ENCODE measurements around the gene FRMD4A.
"Not testable (repeated sequence)": the region's sequence is repeated elsewhere in the genome, so short reads cannot be mapped to it uniquely, and the experiment has no call there.

The FRMD4A gene

GRCh38 chr10:14250496-14251076 is 80.1 kb downstream of the FRMD4A start:
- no peak overlapping the region for H3K4me3 ChIP-seq (ENCODE audit: low read length)
- no peak for DNase-seq (ENCODE audit: low read depth, low spot score)

- no peak for DNase-seq (ENCODE audit: low read depth, low spot score)
- no peak overlapping the region for H3K4me3 ChIP-seq (ENCODE audit: low read length)
Measured at GRCh38 chr10:14247377-14248116, 83.2 kb downstream of the FRMD4A start.

GRCh38 chr10:14244801-14245211 is 85.9 kb downstream of the FRMD4A start:
- DNase-seq (ENCODE audit: low read depth, low spot score) = no peak
- H3K4me3 ChIP-seq (ENCODE audit: low read length) = no peak overlapping the region

- no peak overlapping the region for H3K4me3 ChIP-seq (ENCODE audit: low read length)
- DNase-seq (ENCODE audit: low read depth, low spot score) = no peak
Measured at GRCh38 chr10:14244147-14244546, 86.6 kb downstream of the FRMD4A start.

DNA sequence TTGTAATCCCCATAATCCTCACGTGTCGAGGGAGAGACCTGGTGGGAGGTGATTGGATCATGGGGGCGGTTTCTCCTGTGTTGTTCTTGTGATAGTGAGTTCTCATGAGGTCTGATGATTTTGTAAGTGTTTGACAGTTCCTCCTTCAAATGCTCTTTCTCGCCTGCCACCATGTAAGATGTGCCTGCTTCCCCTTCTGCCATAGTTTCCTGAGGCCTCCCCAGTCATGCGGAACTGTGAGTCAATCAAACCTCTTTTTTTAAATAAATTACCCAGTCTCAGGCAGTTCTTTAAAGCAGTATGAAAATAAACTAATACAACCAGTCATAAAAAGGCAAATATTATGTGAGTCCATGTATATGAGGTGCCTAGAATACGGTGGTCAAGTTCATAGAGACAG is 87.5 kb downstream of the FRMD4A start:
- H3K4me3 ChIP-seq (ENCODE audit: low read length) = no peak overlapping the region
- no peak for DNase-seq (ENCODE audit: low read depth, low spot score)

- no peak overlapping the region for H3K4me3 ChIP-seq (ENCODE audit: low read length)
- DNase-seq (ENCODE audit: low read depth, low spot score) = no peak
Measured at GRCh38 chr10:14241196-14241595, 89.5 kb downstream of the FRMD4A start.

DNA sequence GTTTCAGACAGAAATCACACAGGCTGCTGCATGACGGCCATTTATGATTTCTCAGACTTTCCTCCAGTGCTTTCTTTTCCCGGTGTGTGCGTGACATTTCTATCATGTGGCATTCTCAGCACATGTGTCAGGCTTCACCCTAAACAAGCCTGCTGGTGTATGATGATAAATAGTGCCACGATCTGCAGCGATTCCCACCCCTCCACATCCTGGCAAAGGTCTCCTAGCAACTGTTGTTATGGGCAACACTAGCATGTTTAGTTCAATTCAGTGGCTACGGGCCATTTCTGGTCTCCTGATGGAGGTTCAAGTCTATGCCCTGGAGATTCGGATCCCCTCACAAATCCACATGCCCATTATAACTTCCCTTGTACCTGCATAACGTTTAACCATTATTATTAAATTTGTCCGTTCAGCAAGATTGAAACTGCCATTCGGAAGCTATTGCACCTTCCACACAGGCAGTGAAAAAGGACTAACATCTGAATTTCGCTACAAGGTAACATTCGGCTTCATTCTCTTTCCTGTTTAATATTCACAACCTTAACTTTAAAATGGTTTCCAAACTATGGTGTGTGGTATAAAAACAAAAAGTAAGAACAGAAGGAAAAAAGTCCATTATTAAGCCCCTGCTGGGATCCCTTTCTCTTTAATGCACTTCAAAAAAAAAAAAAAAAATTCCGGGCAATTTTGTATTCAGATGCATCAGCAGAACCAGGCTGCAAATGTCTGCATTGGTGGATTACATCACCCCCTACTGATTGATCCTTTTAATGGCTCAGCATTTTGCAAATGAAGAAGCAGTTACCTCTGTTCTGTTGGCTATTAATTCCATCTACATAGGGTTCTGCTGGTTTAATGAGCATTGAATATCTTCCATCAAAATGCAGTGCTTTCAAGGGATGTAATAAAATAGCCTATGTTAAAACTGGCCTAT is 90.2 kb downstream of the FRMD4A start:
- DNase-seq (ENCODE audit: low read depth, low spot score) = peak; percentile 11
- H3K4me3 ChIP-seq (ENCODE audit: low read length) = no peak overlapping the region

GRCh38 chr10:14238659-14239058 is 92.1 kb downstream of the FRMD4A start:
- H3K4me3 ChIP-seq (ENCODE audit: low read length); DNase-seq (ENCODE audit: low read depth, low spot score): not testable (repeated sequence)

DNA sequence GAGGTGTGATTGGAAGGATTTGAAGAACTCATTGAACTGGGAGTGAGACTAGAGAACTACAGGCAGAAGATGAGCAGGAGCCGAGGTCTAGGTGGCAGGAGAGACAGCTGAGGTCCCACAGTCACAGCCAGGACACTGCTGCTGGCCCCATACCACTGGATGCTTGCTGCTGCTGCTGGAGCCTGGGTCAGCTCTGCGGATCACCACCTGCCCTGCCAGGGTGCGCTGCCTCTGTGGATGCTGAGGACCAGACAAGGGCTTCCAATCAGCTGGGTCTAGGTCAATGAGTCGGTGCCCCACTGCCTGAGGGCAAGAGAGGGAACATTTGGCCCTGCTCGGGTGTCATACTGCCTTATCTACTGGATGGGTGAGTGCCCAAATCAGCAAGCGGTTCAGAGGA is 94.4 kb downstream of the FRMD4A start:
- H3K4me3 ChIP-seq (ENCODE audit: low read length) = no peak overlapping the region
- DNase-seq (ENCODE audit: low read depth, low spot score) = no peak

GRCh38 chr10:14235566-14236195 is 95.0 kb downstream of the FRMD4A start:
- DNase-seq (ENCODE audit: low read depth, low spot score) = no peak
- H3K4me3 ChIP-seq (ENCODE audit: low read length) = no peak overlapping the region

GRCh38 chr10:14233566-14233965 is 97.2 kb downstream of the FRMD4A start:
- no peak for DNase-seq (ENCODE audit: low read depth, low spot score)
- no peak overlapping the region for H3K4me3 ChIP-seq (ENCODE audit: low read length)

- H3K4me3 ChIP-seq (ENCODE audit: low read length); DNase-seq (ENCODE audit: low read depth, low spot score): not testable (repeated sequence)
Measured at GRCh38 chr10:14228798-14229197, 101.9 kb downstream of the FRMD4A start.

- H3K4me3 ChIP-seq (ENCODE audit: low read length) = no peak overlapping the region
- no peak for DNase-seq (ENCODE audit: low read depth, low spot score)
Measured at GRCh38 chr10:14225379-14225778, 105.3 kb downstream of the FRMD4A start.

DNA sequence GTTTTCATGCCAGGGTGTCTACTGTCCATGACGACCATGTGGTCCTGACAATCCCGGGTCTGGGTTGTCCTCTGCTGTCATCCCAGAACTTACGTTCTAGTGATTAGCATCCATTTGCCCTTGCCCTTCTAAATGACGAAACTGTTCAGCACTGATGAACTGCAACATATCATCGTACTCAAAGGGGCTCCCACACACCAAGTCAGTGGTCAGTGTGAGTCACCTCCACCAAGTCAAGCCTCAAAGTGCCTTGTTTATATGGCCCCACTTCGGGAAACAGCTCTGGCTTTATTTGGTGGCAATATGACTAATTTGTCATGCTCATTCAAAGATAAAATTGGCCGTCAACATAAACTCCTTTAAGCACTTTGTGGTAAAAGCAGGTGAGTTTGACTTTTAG is 110.7 kb downstream of the FRMD4A start:
- DNase-seq (ENCODE audit: low read depth, low spot score) = no peak
- H3K4me3 ChIP-seq (ENCODE audit: low read length) = no peak overlapping the region

- no peak for DNase-seq (ENCODE audit: low read depth, low spot score)
Measured at GRCh38 chr10:14219411-14219810, 111.3 kb downstream of the FRMD4A start.

DNA sequence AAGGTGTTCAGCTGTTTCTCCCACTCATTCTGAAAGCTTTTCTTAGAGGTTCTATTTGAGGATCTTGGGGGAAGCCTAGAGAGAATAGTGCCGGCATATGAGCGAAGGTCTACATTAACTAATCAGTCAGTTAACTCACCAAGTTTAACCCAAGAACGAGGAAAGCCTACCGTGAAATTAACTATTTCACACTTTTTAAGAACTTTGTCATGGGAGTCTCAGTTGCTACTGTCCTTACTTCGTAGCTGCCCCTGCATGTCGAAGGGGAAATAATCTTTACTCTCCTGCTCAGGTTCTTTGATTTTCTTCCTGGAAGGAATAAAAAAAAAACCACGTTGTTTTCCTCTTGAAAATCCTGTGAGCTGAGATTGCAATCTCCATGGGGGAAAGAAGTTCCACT is 115.1 kb downstream of the FRMD4A start:
- H3K4me3 ChIP-seq (ENCODE audit: low read length) = no peak overlapping the region
- DNase-seq (ENCODE audit: low read depth, low spot score) = no peak

More at GRCh38 chr10:14219411-14219810, 111.3 kb downstream of the FRMD4A start:
- no peak overlapping the region for H3K4me3 ChIP-seq (ENCODE audit: low read length)

DNA sequence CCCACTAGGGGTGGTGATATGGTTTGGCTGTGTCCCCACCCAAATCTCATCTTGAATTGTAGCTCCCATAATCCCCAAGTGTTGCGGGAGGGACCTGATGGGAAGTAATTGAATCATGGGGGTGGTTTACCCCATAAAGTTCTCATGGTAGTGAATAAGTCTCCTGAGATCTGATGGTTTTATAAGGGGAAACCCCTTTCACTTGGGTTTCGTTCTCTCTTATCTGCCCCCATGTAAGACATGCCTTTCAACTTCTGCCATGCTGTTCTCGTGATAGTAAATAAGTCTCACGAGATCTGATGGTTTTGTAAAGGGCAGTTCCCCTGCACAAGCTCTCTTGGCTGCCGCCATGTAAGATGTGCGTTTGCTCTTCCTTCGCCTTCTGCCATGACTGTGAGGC is 117.0 kb downstream of the FRMD4A start:
- not testable (repeated sequence) for DNase-seq (ENCODE audit: low read depth, low spot score); H3K4me3 ChIP-seq (ENCODE audit: low read length)

DNA sequence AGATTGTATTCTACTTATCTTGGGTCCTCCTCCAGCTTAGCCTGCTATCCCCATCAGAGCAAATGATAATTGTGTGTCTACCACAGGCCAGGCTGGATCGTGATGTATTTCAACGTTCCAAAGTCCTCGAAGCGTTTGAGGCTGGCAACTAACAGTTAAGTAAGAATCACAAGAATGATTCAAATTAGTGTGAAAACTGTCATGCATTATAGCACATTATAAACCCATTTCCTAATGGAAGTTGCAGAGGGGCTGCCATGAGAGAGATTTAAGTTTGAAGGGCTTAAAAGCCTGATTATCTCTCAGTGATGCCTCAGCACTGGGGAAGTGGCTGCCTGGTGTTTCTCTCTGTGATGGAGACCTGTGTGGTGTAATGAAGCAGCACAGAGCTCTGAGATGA is 119.1 kb downstream of the FRMD4A start:
- no peak overlapping the region for H3K4me3 ChIP-seq (ENCODE audit: low read length)
- DNase-seq (ENCODE audit: low read depth, low spot score) = no peak

GRCh38 chr10:14208231-14208630 is 122.5 kb downstream of the FRMD4A start:
- DNase-seq (ENCODE audit: low read depth, low spot score) = no peak
- no peak overlapping the region for H3K4me3 ChIP-seq (ENCODE audit: low read length)
